H1 (cell line): ENCODE data around the gene MRPS5. TPM values are rescaled to one million over a fixed set of nuclear protein-coding genes. Genes with fewer than 3 reads are reported as not detected.
A peak's percentile ranks its signal among the peaks of the same experiment; 100 is the strongest.

Experiments used
- CTCF ChIA-PET: fragments of 300-600 bp; sonication (Branson Sonifier 250); formaldehyde crosslinking; loops from one replicate; lab custom pipeline; 2021; ENCODE audit not compliant: partially characterized antibody; lab: Charles Lee
- POLR2A ChIA-PET: fragments of 300-600 bp; sonication (Branson Sonifier 250); formaldehyde crosslinking; loops from one replicate; lab custom pipeline; 2021; ENCODE audit warnings: inconsistent platforms; ENCODE audit not compliant: partially characterized antibody; lab: Charles Lee
- DNase-seq, 2 experiments: peaks; one replicate each; pipeline versions ENCODE4 v3.0.0 to v3.0.0-alpha.2; 2010 to 2022; ENCODE audit warnings: low spot score in 2 of 2, low read depth in 1 of 2, mixed read lengths in 1 of 2
- FAIRE-seq: peaks from 2 replicates; lab custom pipeline; 2011; peaks lifted over from hg19 to GRCh38; lab: Jason Lieb, UNC
- H2AFZ ChIP-seq: 2 replicates; pipeline ENCODE4 v1.8.1; 2012; ENCODE audit warnings: low read length, inconsistent platforms
- H2AK5ac ChIP-seq: 2 replicates; pipeline ENCODE4 v1.6.1; 2013; ENCODE audit warnings: low read depth, low read length
- H2BK120ac ChIP-seq: replicated peaks from 2 replicates; pipeline ENCODE3; 2013; ENCODE audit warnings: low read depth, low read length, inconsistent platforms
- H2BK12ac ChIP-seq: 2 replicates; pipeline ENCODE4 v1.6.1; 2013; ENCODE audit warnings: low read depth, low read length
- H2BK15ac ChIP-seq: 2 replicates; pipeline ENCODE4 v1.6.1; 2013; ENCODE audit warnings: low read length
- H2BK20ac ChIP-seq: 2 replicates; pipeline ENCODE4 v1.6.1; 2013; ENCODE audit warnings: low read length
- H2BK5ac ChIP-seq: 2 replicates; pipeline ENCODE4 v1.6.1; 2013; ENCODE audit warnings: low read depth, low read length
- H3K14ac ChIP-seq: 2 replicates; pipeline ENCODE4 v1.6.1; 2013; ENCODE audit warnings: inconsistent platforms; ENCODE audit not compliant: insufficient read length
- H3K18ac ChIP-seq: 2 replicates; pipeline ENCODE4 v1.6.1; 2013; ENCODE audit warnings: low read length; ENCODE audit errors: extremely low read depth
- H3K23ac ChIP-seq: 2 replicates; pipeline ENCODE4 v1.6.1; 2013; ENCODE audit warnings: inconsistent platforms; ENCODE audit not compliant: insufficient read length
- H3K23me2 ChIP-seq: 2 replicates; pipeline ENCODE4 v1.6.1; 2013; ENCODE audit warnings: low read depth, low read length
- H3K27ac ChIP-seq: 2 replicates; pipeline ENCODE4 v1.6.1; 2011; ENCODE audit warnings: low read depth, low read length, inconsistent platforms
- H3K27me3 ChIP-seq, 4 experiments: replicated peaks in 1 of 4; 1 replicate in 1 of 4; 2 replicates in 3 of 4; pipeline versions ENCODE4 v1.6.1 to v1.8.1; 2011 to 2013; ENCODE audit warnings: low read length in 3 of 4, mild to moderate bottlenecking in 3 of 4, inconsistent platforms in 2 of 4, mixed read lengths in 2 of 4, moderate library complexity in 1 of 4; ENCODE audit not compliant: control insufficient read depth in 3 of 4, insufficient read depth in 3 of 4; ENCODE audit errors: extremely low read depth in 1 of 4
- H3K36me3 ChIP-seq, 4 experiments: 2 replicates each; pipeline versions ENCODE4 v1.6.1 to v1.8.1; 2011 to 2013; ENCODE audit warnings: mild to moderate bottlenecking in 4 of 4, low read length in 3 of 4, moderate library complexity in 2 of 4, control low read depth in 1 of 4, inconsistent platforms in 1 of 4; ENCODE audit not compliant: insufficient read depth in 4 of 4, control insufficient read depth in 2 of 4
- H3K4ac ChIP-seq: replicated peaks from 2 replicates; pipeline ENCODE3; 2013; ENCODE audit warnings: low read length, low read depth, mixed read lengths, inconsistent platforms; ENCODE audit not compliant: insufficient read length
- H3K4me1 ChIP-seq, 4 experiments: replicated peaks in 1 of 4; 1 replicate in 1 of 4; 2 replicates in 3 of 4; pipeline versions ENCODE4 v1.6.1 to v1.8.1; 2011 to 2013; ENCODE audit warnings: low read length in 3 of 4, inconsistent platforms in 2 of 4, mixed read lengths in 1 of 4; ENCODE audit not compliant: insufficient read depth in 4 of 4, control insufficient read depth in 3 of 4
- H3K4me2 ChIP-seq, 2 experiments: 2 replicates each; pipeline versions ENCODE4 v1.6.1 to v1.8.1; 2011 to 2013; ENCODE audit warnings: low read depth in 2 of 2, low read length in 2 of 2, control low read depth in 1 of 2, inconsistent platforms in 1 of 2, mild to moderate bottlenecking in 1 of 2; ENCODE audit not compliant: insufficient read depth in 1 of 2
- H3K4me3 ChIP-seq, 4 experiments: fragments of 200-600, 300-600 bp in 1 of 4; sonication (generic), shearing (Covaris generic), sonication (Bioruptor Twin) in 1 of 4; 2 replicates each; pipeline versions ENCODE4 v1.5.1 to v1.8.1; 2011 to 2016; ENCODE audit warnings: low read length in 4 of 4, low read depth in 3 of 4, control low read depth in 2 of 4, inconsistent platforms in 2 of 4, mild to moderate bottlenecking in 2 of 4, mixed read lengths in 1 of 4, moderate library complexity in 1 of 4; ENCODE audit not compliant: insufficient read depth in 2 of 4; ENCODE audit errors: extremely low read depth in 1 of 4
- H3K56ac ChIP-seq: replicated peaks from 2 replicates; pipeline ENCODE3; 2013; ENCODE audit warnings: low read depth, mild to moderate bottlenecking, mixed read lengths, low read length, inconsistent platforms; ENCODE audit not compliant: insufficient read length
- H3K79me1 ChIP-seq: 2 replicates; pipeline ENCODE4 v1.6.1; 2013; ENCODE audit warnings: low read depth, low read length, control low read depth
- H3K79me2 ChIP-seq, 2 experiments: 2 replicates each; pipeline versions ENCODE4 v1.6.1 to v1.8.1; 2012 to 2013; ENCODE audit warnings: low read length in 2 of 2, mild to moderate bottlenecking in 2 of 2, inconsistent platforms in 1 of 2; ENCODE audit not compliant: insufficient read depth in 2 of 2, control insufficient read depth in 1 of 2
- H3K9ac ChIP-seq, 4 experiments: replicated peaks in 1 of 4; 1 replicate in 1 of 4; 2 replicates in 3 of 4; pipeline versions ENCODE4 v1.6.1 to v1.8.1; 2011 to 2013; ENCODE audit warnings: low read depth in 3 of 4, low read length in 3 of 4, control low read depth in 2 of 4, mild to moderate bottlenecking in 2 of 4, moderate library complexity in 2 of 4, inconsistent platforms in 1 of 4; ENCODE audit errors: extremely low read depth in 1 of 4
- H3K9me3 ChIP-seq, 2 experiments: 2 replicates each; pipeline versions ENCODE4 v1.6.1 to v1.8.1; 2012 to 2013; ENCODE audit warnings: mild to moderate bottlenecking in 2 of 2, moderate library complexity in 2 of 2, control low read depth in 1 of 2, inconsistent platforms in 1 of 2, low read depth in 1 of 2, low read length in 1 of 2, mixed read lengths in 1 of 2; ENCODE audit not compliant: insufficient read depth in 2 of 2
- H4K20me1 ChIP-seq, 2 experiments: replicated peaks in 1 of 2; 2 replicates each; pipeline versions ENCODE3 to v1.8.1; 2011 to 2013; ENCODE audit warnings: inconsistent platforms in 2 of 2, low read length in 2 of 2, mild to moderate bottlenecking in 1 of 2; ENCODE audit not compliant: insufficient read depth in 2 of 2, control insufficient read depth in 1 of 2
- H4K5ac ChIP-seq: 2 replicates; pipeline ENCODE4 v1.6.1; 2013; ENCODE audit warnings: low read length, low read depth, mixed read lengths, inconsistent platforms; ENCODE audit not compliant: insufficient read length
- H4K8ac ChIP-seq: 2 replicates; pipeline ENCODE4 v1.8.0; 2013; ENCODE audit warnings: mild to moderate bottlenecking, moderate library complexity, low read length, inconsistent platforms; ENCODE audit not compliant: insufficient read depth; ENCODE audit errors: extremely low read depth
- H4K91ac ChIP-seq: replicated peaks from 2 replicates; pipeline ENCODE3; 2013; ENCODE audit warnings: low read length, mixed read lengths, inconsistent platforms; ENCODE audit not compliant: insufficient read length
- CBX5 ChIP-seq: fragments of 300-800, 300-1000 bp; sonication (generic); IDR thresholded peaks from 2 replicates; pipeline ENCODE4 v1.7.1; 2016; ENCODE audit warnings: antibody characterized with exemption, low read length, low read depth
- CHD1 ChIP-seq: IDR thresholded peaks from 2 replicates; pipeline ENCODE4 v1.6.1; 2012; ENCODE audit warnings: low read depth, low read length, improper control_type of control experiment
- KDM4A ChIP-seq: IDR thresholded peaks from one replicate; pipeline ENCODE4 v1.7.1; 2012; ENCODE audit warnings: low read depth, mild to moderate bottlenecking, moderate library complexity, low read length, inconsistent platforms; ENCODE audit not compliant: severe bottlenecking
- MAFK ChIP-seq: IDR thresholded peaks from 2 replicates; pipeline ENCODE4 v1.6.1; 2012; ENCODE audit warnings: low read depth, mild to moderate bottlenecking, improper control_type of control experiment, low read length
- POLR2AphosphoS5 ChIP-seq: IDR thresholded peaks from 2 replicates; pipeline ENCODE4 v1.6.1; 2011; ENCODE audit warnings: low read depth, low read length
- RFX5 ChIP-seq: IDR thresholded peaks from 2 replicates; pipeline ENCODE4 v1.6.1; 2011; ENCODE audit warnings: low read depth, low read length, improper control_type of control experiment, borderline replicate concordance
- WGBS, 2 experiments: shearing (Covaris generic) in 1 of 2; methylation state at CpG; one replicate each; pipeline versions ENCODE4 v1.1.6 to v1.1.7; 2013 to 2015; ENCODE audit warnings: low lambda C conversion rate in 2 of 2, mixed read lengths in 2 of 2, inconsistent platforms in 1 of 2, low coverage in 1 of 2, missing lambda C conversion rate in 1 of 2; ENCODE audit not compliant: insufficient replicate concordance in 2 of 2, insufficient coverage in 1 of 2, insufficient read length in 1 of 2; ENCODE audit errors: extremely low coverage in 1 of 2, missing lambda C conversion rate in 1 of 2; 5-methylcytosine and 5-hydroxymethylcytosine counted together
- polyA plus RNA-seq, 7 experiments: library from polyadenylated mRNA; depleted of rRNA in 3 of 7; stranded (reverse) in 5 of 7; unstranded in 2 of 7; fragments of >200 nt in 5 of 7; fragments of 200-250 nt in 2 of 7; gene quantifications; 1 replicate in 5 of 7; 2 replicates in 1 of 7; 4 replicates in 1 of 7; pipeline versions ENCODE4 v1.2.1 to v1.2.3, GENCODE V29; 2011 to 2013; ENCODE audit warnings: missing spikeins in 2 of 7, mixed read lengths in 2 of 7
- total RNA-seq: library from RNA; stranded (reverse); fragmentation: NEBNext Ultra II Directional; extraction: Animal tissue kit (Norgen Biotek cat#: 25700); gene quantifications from 2 replicates; pipeline ENCODE4 v1.2.1, GENCODE V29; 2021
- TF ChIP-seq, protein P1 (sequence below), 3 experiments: IDR thresholded peaks; 1 replicate in 2 of 3; 2 replicates in 1 of 3; pipeline versions ENCODE4 v1.5.1 to v1.6.1; 2011; ENCODE audit warnings: low read length in 3 of 3, mild to moderate bottlenecking in 3 of 3, inconsistent platforms in 2 of 3, low read depth in 1 of 3, moderate library complexity in 1 of 3; ENCODE audit not compliant: insufficient read depth in 1 of 3; ENCODE audit errors: control extremely low read depth in 1 of 3
- TF ChIP-seq, protein P2 (sequence below): IDR thresholded peaks from 2 replicates; pipeline ENCODE4 v1.6.1; 2012; ENCODE audit warnings: inconsistent platforms

MRPS5 gene
- total and polyA plus RNA-seq, 2 of the 8 experiments (the other 6 are each of a cell fraction or from before 2014, with no cell fraction given): 36.7 to 53.0 TPM

DNA sequence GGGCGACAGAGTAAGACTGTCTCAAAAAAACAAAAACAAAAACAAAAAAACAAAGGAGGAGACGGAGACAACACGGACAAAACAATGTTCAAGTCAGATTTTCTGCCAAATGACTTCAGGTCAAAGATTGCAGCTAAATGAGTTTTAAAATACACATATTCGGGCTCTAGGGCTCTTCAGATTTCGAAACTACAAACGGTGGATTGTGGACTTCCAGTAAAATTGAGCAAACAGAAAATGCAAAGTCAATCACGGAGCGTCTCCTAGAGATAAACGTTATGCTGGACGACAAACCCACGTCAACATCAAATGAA, 558 bp downstream of the MRPS5 start:
- H3K27ac ChIP-seq: peak overlapping the region; percentile 97; the same call in 1 of the 2 replicates
- 5% methylated on average over 11 of the region's 11 CpGs; no CpG with 5 or more reads in 1 of the 2 experiments for WGBS, 2 experiments
- no peak for FAIRE-seq

More for the DNA sequence above, 558 bp downstream of the MRPS5 start:
- Histone ChIP-seq H3K4me1 (peaks cover 0 to 3% (median under 1%) of the 10 kb centered on the region in 4 experiments; a peak in 2 of 7 replicates), H4K8ac (peak overlapping the region; percentile 100; the same call in 1 of the 2 replicates), H3K14ac (no peak overlapping the region), H2BK120ac (no peak overlapping the region), H3K27me3 (no peaks in the 10 kb centered on the region; a peak in 1 of 7 replicates), H3K36me3 (no peaks in the 10 kb centered on the region; a peak in 1 of 8 replicates), H3K4ac (peak overlapping the region; percentile 85), H3K4me3 (peak overlapping the region; percentile 91 to 98 (median 96)), H3K9ac (peak overlapping the region; percentile 43 to 99 (median 96)), H2AK5ac (no peak overlapping the region), H4K5ac (peak overlapping the region; percentile 58), H2BK12ac (no peak overlapping the region), H3K23ac (no peak overlapping the region), H3K18ac (peak overlapping the region; percentile 83; the same call in 1 of the 2 replicates), H3K23me2 (no peaks in the 10 kb centered on the region), H3K9me3 (no peaks in the 10 kb centered on the region), H3K56ac (peak overlapping the region; percentile 5), H2AFZ (peak overlapping the region; percentile 94), H3K4me2 (peak overlapping the region; percentile 70 to 92), H4K91ac (peak overlapping the region; percentile 68), H3K79me1 (peaks cover 3% of the 10 kb centered on the region; the same call in 1 of the 2 replicates), H4K20me1 (peaks cover 0 to 5% of the 10 kb centered on the region in 2 experiments), H3K79me2 (peaks cover 4 to 37% of the 10 kb centered on the region in 2 experiments; a peak in 3 of 4 replicates), H2BK5ac (no peak overlapping the region), H2BK20ac (no peak overlapping the region), H2BK15ac (peak overlapping the region; percentile 72; the same call in 1 of the 2 replicates)
- no peak for DNase-seq
- CTCF ChIA-PET: interaction anchor here (0.9 to 2.1 kb wide), 7 partner anchors 11 to 248 kb away, joined by 3 to 6 read pairs (median 4); no protein-coding TSS in a partner anchor
- POLR2A ChIA-PET: interaction anchor here (0.8 to 2.2 kb wide), 6 partner anchors 29 to 44 kb away, joined by 3 to 13 read pairs (median 4); partner anchors contain the start of gene ZNF514
- TF ChIP-seq, protein P1, sequence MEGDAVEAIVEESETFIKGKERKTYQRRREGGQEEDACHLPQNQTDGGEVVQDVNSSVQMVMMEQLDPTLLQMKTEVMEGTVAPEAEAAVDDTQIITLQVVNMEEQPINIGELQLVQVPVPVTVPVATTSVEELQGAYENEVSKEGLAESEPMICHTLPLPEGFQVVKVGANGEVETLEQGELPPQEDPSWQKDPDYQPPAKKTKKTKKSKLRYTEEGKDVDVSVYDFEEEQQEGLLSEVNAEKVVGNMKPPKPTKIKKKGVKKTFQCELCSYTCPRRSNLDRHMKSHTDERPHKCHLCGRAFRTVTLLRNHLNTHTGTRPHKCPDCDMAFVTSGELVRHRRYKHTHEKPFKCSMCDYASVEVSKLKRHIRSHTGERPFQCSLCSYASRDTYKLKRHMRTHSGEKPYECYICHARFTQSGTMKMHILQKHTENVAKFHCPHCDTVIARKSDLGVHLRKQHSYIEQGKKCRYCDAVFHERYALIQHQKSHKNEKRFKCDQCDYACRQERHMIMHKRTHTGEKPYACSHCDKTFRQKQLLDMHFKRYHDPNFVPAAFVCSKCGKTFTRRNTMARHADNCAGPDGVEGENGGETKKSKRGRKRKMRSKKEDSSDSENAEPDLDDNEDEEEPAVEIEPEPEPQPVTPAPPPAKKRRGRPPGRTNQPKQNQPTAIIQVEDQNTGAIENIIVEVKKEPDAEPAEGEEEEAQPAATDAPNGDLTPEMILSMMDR (IDR thresholded peaks at IDR 0.05; ENCODE audit: control extremely low read depth in 1 of 3, insufficient read depth in 1 of 3, low read depth in 1 of 3, low read length in 3 of 3): no peak
- TF ChIP-seq CHD1 (no peak), KDM4A (no peak), MAFK (no peak), RFX5 (no peak), POLR2AphosphoS5 (no peak), CBX5 (no peak)
- TF ChIP-seq, protein P2, sequence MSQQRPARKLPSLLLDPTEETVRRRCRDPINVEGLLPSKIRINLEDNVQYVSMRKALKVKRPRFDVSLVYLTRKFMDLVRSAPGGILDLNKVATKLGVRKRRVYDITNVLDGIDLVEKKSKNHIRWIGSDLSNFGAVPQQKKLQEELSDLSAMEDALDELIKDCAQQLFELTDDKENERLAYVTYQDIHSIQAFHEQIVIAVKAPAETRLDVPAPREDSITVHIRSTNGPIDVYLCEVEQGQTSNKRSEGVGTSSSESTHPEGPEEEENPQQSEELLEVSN: no peak
